IPS-18c (cell line): ENCODE results near the gene R3HCC1L.
A peak's percentile ranks its signal among the peaks of the same experiment; 100 is the strongest.
"Not testable (repeated sequence)": the region's sequence is repeated elsewhere in the genome, so short reads cannot be mapped to it uniquely, and the experiment has no call there.

Source experiments
- H3K4me3 ChIP-seq: 2 replicates; pipeline ENCODE4 v1.7.0; 2013; ENCODE audit warnings: low read depth, mild to moderate bottlenecking, low read length, moderate library complexity; ENCODE audit not compliant: insufficient read depth
- H3K9me3 ChIP-seq: one replicate; pipeline ENCODE4 v1.6.1; 2013; ENCODE audit warnings: mild to moderate bottlenecking, low read length, moderate library complexity; ENCODE audit not compliant: control insufficient read depth, insufficient read depth

R3HCC1L gene

DNA sequence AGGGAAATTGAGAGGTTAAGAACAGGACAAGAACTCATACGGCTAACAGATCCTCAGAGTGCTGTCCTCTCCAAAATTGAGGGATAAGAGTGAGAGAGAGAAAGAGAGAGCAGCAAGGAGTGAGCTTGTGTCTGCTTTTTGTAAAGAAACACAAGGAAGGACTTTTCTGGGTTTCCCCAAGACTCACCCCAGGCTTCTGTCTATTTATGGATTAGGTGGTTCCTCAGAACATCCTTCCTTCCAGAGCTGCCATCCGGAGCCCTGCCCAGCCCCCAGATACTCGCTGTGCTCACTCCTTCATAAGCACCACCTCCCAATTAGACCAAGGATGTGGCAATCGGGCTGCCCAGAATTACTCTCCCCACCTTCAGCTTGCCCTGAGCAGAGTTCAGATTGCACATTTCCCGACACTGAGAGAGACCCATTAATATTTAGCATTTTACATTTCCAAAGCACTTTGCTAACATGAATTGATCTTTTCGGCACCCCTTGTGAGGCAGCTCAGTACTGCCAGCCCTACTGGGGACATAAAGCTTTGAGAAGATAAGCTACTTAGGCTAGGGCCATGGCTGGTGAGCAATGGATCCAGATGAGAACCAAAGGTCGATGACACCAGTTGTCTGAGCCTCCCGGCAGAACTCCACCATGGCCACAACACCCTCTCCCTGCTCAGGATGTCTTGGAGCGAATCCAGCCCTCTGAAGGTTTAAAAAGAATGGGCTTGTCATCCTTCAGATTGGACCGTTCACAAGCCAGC is 19.2 kb upstream of the R3HCC1L start:
- H3K9me3 ChIP-seq = peaks cover 2% of the 10 kb centered on the region
- H3K4me3 ChIP-seq = no peak overlapping the region

DNA sequence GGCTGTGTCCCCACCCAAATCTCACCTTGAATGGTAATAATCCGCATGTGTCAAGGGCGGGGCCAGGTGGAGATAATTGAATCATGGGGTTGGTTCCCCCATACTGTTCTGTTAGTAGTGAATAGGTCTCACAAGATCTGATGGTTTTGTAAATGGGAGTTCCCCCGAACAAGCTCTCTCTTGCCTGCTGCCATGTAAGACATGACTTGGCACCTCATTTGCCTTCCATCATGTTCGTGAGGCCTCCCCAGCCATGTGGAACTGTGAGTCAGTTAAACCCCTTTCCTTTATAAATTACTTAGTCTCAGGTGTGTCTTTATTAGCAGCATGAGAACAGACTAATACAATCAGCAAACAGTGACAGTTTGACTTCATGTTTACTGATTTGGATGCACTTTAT is 14.6 kb upstream of the R3HCC1L start:
- Histone ChIP-seq H3K9me3 (peaks cover 2% of the 10 kb centered on the region), H3K4me3 (no peak overlapping the region)

DNA sequence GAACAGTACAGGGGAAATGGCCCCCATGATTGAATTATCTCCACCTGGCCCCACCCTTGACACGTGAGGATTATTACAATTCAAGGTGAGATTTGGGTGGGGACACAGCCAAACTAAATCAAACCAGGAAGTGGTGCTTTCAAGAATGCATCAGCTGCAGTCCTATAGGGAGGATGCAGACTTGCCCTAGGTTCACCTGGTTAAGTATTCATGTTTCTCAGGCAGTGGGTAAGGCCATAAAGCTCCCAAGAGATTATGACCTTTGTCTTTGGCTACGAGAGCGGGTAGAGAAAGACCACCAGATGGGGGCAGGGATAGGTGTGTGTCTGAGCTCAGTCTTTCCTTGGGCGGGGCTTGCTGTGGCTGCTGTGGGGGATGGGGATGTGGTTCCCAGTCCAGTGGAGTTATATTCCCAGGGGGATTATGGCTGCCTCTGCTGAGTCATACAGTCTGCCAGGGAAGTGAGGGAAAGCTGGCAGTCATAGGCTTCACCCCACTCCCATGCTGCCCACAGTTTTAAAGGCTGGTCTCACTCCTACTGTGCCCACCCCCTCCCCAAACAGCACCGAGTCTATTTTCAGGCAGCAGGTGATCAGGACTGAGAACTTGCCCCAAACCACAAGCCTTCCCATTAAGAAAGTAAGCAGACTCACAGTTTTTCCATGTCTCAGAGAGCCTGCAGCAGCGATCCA is 8.4 kb upstream of the R3HCC1L start:
- Histone ChIP-seq H3K4me3 (no peak overlapping the region), H3K9me3 (peaks cover 4% of the 10 kb centered on the region)

DNA sequence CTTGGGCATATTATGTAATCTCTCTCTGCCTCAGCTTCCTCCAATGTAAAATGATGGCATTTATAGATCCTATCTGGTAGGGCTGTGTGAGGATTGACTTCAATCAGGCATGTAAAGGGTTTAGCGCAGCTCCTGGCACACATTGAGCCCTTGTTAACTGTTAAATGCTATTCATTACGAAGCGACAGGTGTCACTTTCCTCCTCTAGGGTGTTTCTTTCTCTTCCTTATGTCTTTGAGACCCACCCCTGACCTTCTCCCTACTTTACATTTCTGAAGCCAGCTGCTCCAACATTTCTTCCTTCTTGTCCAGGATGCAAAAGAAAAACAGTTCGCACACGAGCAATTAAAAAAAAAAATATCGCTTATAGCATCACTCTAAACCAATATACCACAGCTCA is 5.7 kb upstream of the R3HCC1L start:
- peaks cover 4% of the 10 kb centered on the region for H3K9me3 ChIP-seq
- H3K4me3 ChIP-seq = no peak overlapping the region

DNA sequence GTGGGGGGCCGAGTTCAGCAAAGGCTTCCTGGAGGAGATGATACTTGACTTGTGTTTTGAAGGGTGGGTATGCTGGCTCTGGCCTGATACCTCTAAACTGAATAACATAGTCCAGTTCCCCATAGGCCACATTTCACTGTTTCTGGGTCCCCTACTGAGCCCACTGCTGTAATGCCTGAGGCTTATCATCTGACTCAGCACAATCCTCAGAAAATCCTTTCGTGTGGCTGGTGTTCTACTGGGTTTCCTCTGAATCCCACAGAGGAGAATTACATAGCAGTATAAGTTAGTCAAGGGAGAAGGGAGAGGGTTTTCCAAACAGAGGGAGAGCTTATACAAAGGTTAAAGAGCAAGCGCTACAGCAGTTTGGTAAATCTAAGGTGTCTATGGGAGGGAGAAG is 2.8 kb upstream of the R3HCC1L start:
- H3K9me3 ChIP-seq = no peaks in the 10 kb centered on the region

DNA sequence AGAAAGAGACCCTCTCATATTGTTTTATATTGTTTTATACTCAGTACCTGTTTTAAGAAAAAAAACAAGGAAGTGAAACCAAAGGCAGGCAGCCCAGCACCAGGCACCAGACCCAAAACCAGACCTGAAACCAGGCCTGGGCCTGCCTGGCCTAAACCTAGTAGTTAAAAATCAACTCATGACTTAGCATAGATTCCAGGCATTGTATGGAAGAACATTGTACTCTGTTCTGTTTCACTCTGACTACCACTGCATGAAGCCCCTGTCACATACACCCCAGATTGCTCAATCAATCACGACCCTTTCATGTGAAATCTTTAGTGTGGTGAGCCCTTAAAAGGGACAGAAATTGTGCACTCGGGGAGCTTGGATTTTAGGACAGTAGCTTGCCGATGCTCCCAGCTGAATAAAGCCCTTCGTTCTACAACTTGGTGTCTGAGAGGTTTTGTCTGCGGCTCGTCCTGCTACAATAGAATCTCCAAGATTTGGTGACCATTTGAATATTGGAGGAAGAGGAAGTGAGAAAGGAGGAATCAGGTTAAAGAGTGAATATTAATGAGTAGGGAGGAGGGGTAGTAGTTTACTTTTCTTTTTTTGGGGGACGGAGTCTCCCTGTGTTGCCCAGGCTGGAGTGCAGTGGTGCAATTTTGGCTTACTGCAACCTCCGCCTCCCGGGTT is 1.2 kb upstream of the R3HCC1L start:
- not testable (repeated sequence) for H3K9me3 ChIP-seq, H3K4me3 ChIP-seq

More for the DNA sequence above, 2.8 kb upstream of the R3HCC1L start:
- H3K4me3 ChIP-seq = no peak overlapping the region

DNA sequence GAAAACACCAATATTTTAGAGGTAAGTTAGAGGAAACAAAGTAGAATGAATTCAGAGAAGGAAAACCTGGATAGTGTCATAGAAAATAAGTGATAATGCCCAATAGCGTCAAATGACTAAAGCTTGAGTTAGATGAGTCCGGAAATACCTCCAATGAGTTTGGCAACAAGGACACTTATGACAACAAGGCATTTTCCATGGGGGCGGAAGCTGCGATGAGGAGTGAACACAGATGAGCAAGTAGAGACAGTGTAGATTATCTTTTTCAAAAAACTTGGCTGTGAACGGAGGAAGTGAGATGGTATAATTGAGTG is 383 bp upstream of the R3HCC1L start:
- Histone ChIP-seq H3K9me3 (no peaks in the 10 kb centered on the region), H3K4me3 (peak overlapping the region; percentile 92; the same call in 1 of the 2 replicates)

DNA sequence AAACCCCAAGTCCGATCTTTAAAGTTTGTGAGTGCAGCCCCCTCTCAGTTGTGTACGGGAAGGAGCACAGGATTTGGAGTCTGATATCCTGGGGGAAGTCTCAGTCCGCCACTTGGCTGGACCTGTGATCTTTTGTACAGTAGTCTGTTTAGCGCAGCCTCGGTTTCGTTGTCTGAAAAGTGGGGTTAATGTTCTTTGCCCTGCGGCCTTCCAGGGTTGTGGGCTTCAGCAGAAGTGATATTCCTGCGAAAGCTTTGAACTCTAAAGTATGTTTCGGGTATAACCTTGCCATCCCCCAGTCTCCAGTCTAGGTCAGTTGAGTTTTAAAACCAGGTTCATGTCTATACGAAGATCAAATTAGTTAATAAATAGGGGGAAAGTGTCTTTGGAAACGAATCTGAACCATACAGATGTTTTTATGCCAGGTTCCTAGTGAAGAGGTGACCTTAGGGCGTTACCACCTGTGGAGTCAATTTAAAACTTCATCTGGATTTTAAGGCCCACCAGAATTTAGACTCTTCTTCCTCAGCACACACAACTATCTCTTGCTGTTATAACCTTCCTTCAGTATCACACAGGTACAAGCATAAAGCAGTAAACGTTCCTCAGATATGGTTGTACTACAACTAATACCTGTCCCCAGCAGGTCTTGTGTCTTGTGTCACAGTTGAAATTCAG is 904 bp downstream of the R3HCC1L start:
- H3K9me3 ChIP-seq = no peaks in the 10 kb centered on the region
- peak overlapping the region; percentile 92 for H3K4me3 ChIP-seq

DNA sequence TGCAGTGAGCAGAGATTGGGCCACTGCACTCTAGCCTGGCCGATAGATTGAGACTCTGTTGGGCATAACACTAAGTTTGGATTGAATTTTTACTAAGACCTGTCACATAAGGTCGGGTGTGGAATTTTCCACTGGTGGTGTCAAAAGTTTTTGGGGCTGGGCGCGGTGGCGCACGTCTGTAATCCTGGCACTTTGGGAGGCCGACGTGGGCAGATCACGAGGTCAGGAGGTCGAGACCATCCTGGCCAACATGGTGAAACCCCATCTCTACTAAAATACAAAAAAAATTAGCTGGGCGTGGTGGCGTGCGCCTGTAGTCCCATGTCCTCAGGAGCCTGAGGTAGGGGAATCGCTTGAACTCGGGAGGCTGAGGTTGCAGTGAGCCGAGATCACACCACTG is 2.3 kb downstream of the R3HCC1L start:
- not testable (repeated sequence) for H3K9me3 ChIP-seq, H3K4me3 ChIP-seq

DNA sequence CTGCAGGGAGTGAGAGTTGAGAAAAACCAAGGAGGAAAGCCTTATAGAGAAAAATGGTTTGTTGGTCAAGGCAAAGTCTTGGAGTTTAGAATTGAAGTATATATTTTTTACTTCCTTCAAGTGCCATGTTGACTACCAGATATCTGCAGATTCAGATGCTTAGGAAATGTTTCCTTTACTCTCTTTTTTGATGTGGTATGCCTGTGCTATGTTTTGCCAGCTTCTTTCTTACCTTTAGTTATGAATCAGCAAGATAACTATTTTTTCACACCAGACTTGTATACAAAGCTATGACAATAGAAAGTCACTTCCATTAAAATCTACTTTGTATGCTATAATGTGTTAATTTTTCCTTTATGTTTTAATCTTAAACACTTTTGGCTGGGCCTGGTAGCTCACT is 3.6 kb downstream of the R3HCC1L start:
- H3K4me3 ChIP-seq = no peak overlapping the region
- no peaks in the 10 kb centered on the region for H3K9me3 ChIP-seq

DNA sequence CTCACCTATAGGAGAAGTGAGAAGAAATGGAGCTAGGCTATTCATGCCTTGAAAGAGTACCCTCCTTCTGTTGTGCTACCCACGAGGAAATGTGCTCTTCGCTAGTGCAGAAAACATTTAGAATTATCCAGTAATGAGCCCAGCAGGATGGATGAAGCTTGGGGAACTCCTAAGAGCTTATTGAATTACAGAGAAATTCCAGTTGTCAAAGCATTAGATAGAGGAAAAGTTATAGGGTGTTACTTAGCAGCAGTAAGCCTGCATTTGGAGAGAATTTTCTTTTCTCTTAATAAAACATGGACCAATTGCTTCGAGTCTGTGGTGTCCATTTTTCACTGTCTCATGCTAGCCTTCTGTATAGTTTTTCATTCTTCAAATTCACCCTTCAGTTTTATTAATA is 5.0 kb downstream of the R3HCC1L start:
- H3K4me3 ChIP-seq = no peak overlapping the region
- H3K9me3 ChIP-seq = no peaks in the 10 kb centered on the region

DNA sequence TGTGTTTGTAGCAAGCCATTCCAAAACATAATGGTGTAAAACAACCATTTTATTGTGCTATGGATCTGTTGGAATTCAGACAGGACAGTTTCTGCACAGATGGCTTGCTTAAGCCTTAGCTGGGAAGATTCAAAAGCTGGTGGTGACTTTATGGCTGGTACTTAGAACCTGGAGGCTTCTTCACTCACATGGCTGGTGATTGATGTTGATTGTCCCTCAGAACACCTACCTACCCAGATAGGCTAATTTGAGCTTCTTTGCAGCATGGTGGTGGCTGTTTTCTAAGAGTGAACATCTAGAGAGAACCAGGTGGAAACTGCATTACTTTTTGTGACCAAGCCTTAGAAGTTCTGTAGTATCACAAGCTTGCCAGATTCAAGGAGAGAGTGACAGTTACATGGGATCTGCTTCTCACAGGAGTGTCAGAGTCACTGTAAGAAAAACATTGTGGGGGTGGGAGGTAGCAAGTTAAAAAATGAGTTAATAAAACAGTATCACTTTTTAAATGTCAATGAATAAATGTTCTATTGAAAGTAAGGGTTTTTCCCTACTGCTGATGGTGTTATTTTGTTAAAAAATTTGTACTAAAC is 7.1 kb downstream of the R3HCC1L start:
- H3K4me3 ChIP-seq = no peak overlapping the region
- H3K9me3 ChIP-seq = no peaks in the 10 kb centered on the region

DNA sequence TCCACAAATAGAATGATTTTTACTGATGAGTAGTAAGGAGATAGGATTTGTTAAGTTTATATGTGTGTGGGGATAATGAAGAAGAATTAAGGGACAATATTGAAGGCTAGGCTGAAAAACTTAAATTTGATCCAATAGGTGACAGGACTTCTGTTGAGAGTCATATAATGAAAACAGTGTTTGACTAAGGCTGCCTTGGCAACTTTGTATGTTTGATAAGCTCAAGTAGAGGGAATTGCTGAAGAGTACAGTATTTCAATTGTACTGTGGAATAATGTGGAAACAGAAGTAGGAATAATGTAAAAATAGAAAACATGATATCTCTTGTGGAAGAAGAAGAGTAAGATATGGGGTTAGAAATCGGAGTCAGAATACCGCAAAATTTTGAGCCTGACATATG is 10.5 kb downstream of the R3HCC1L start:
- H3K4me3 ChIP-seq = no peak overlapping the region
- no peaks in the 10 kb centered on the region for H3K9me3 ChIP-seq

DNA sequence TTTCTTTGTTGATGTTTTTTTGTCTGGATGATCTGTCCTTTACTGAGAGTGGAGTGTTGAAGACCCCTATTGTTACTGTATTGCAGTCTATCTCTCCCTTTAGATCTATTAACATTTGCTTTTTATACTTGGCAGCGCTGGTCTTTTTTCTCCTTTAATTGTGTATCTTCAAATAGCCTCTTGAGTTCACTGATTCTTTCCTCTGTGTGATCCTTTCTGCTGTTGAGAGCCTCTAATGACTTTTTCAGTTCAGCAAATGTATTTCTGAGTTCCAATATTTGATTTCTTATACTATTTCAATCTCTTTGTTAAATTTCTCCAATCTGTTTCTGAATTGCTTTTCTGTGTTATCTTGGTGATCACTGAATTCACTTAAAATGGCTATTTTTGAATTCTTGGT is 15.4 kb downstream of the R3HCC1L start:
- no peak overlapping the region for H3K4me3 ChIP-seq
- peaks cover 4% of the 10 kb centered on the region for H3K9me3 ChIP-seq

DNA sequence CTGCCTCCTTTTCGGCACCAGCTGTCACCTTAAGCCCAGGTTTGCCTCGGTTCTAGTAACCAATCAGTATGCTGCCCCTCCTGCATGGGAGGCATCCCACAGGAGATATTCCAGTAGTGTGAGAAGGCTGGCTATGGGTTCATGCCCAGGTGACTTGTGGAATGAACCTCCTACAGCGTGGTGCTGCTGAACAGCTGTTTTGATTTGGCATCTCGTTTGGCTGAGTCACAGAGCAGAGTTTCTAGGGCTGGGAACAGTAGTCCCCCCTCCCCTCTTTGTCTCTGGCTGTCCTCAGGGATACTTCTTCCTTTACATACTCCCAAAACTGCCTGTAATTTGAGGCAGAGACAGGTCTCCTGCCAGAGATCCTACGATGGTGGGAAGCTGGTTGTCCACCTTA is 16.1 kb downstream of the R3HCC1L start:
- Histone ChIP-seq H3K4me3 (no peak overlapping the region), H3K9me3 (peaks cover 4% of the 10 kb centered on the region)

DNA sequence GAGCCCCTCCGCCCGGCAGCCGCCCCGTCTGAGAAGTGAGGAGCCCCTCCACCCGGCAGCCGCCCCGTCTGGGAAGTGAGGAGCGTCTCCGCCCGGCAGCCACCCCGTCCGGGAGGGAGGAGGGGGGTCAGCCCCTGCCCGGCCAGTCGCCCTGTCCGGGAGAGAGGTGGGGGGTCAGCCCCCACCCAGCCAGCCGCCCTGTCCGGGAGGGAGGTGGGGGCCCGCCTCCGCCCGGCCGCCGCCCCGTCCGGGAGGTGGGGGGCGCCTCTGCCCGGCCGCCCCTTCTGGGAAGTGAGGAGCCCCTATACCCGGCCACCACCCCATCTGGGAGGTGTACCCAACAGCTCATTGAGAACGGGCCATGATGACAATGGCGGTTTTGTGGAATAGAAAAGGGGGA is 18.3 kb downstream of the R3HCC1L start:
- H3K4me3 ChIP-seq, H3K9me3 ChIP-seq: not testable (repeated sequence)

DNA sequence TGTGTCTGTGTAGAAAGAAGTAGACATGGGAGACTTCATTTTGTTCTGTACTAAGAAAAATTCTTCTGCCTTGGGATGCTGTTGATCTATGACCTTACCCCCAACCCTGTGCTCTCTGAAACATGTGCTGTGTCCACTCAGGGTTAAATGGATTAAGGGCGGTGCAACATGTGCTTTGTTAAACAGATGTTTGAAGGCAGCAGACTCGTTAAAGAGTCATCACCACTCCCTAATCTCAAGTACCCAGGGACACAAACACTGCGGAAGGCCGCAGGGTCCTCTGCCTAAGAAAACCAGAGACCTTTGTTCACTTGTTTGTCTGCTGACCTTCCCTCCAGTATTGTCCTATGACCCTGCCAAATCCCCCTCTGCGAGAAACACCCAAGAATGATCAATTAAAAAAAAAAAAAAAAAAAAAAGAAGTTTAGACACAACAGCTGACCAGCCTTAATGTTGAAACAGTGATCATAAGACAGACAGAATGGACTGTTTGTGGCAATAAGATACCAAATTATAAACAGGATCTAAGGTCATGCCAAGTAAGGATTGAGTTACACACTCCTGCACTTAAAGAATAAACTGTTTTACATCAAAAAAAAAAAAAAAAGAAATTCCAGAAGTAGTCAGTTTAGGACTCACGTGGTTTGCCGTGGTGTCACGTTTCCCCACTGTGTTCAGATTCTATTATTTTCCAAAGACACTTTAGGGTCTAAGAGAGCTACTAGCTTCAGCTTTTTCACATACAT is 18.9 kb downstream of the R3HCC1L start:
- H3K9me3 ChIP-seq, H3K4me3 ChIP-seq: not testable (repeated sequence)
